CD4-positive, alpha-beta T cell (primary cell): ENCODE data around the gene CNTROB. TPM values are rescaled to one million over a fixed set of nuclear protein-coding genes. Genes with fewer than 3 reads are reported as not detected.

Experiments
- ATAC-seq: fragments of 200-7000 bp; cut with Tn5 transposase; one replicate; pipeline ENCODE4 v1.10.0; 2022; ENCODE audit warnings: mild to moderate bottlenecking; ENCODE audit not compliant: poor library complexity
- CTCF ChIA-PET: fragments of 350-600 bp; sonication (Branson Sonifier 250); formaldehyde crosslinking; loops from one replicate; lab custom pipeline; 2021; ENCODE audit warnings: antibody characterized with exemption, inconsistent platforms; lab: Charles Lee
- POLR2A ChIA-PET: fragments of 350-600 bp; sonication (Branson Sonifier 250); formaldehyde crosslinking; loops from one replicate; lab custom pipeline; 2021; ENCODE audit warnings: antibody characterized with exemption, inconsistent platforms; lab: Charles Lee
- DNase-seq, 14 experiments: peaks; one replicate each; pipeline ENCODE4 v3.0.0-alpha.2; 2013 to 2020; ENCODE audit warnings: mixed read lengths in 2 of 14
- H3K27ac ChIP-seq, 2 donors: one replicate each; pipeline versions ENCODE4 v1.5.1 to v1.7.0; 2013; ENCODE audit warnings: low read length in 2 of 2, low read depth in 1 of 2, mild to moderate bottlenecking in 1 of 2
- H3K27me3 ChIP-seq, 2 experiments: 1 replicate in 1 of 2; 2 replicates in 1 of 2; pipeline versions ENCODE4 v1.6.1 to v1.7.0; 2013; ENCODE audit warnings: low read length in 2 of 2, control low read depth in 1 of 2, mild to moderate bottlenecking in 1 of 2, moderate library complexity in 1 of 2; ENCODE audit not compliant: insufficient read depth in 2 of 2, control insufficient read depth in 1 of 2
- H3K36me3 ChIP-seq: one replicate; pipeline ENCODE4 v1.6.1; 2013; ENCODE audit warnings: low read length, control low read depth; ENCODE audit not compliant: insufficient read depth
- H3K4me1 ChIP-seq: one replicate; pipeline ENCODE4 v1.6.1; 2013; ENCODE audit warnings: low read length, control low read depth; ENCODE audit not compliant: insufficient read depth
- H3K4me3 ChIP-seq: one replicate; pipeline ENCODE4 v1.5.1; 2013; ENCODE audit warnings: mild to moderate bottlenecking, low read length, moderate library complexity
- H3K9me3 ChIP-seq, 2 experiments: 1 replicate in 1 of 2; 2 replicates in 1 of 2; pipeline versions ENCODE4 v1.6.1 to v1.7.0; 2013; ENCODE audit warnings: low read length in 2 of 2, mild to moderate bottlenecking in 2 of 2, control low read depth in 1 of 2, moderate library complexity in 1 of 2; ENCODE audit not compliant: control insufficient read depth in 1 of 2, insufficient read depth in 1 of 2
- H3K27ac Mint-ChIP-seq: one replicate; pipeline ENCODE4 v1.8.0; 2020; ENCODE audit warnings: mixed read lengths
- H3K27me3 Mint-ChIP-seq: one replicate; pipeline ENCODE4 v1.8.0; 2021; ENCODE audit warnings: mixed read lengths
- H3K36me3 Mint-ChIP-seq: one replicate; pipeline ENCODE4 v1.8.0; 2021; ENCODE audit warnings: low read depth, mixed read lengths
- H3K4me1 Mint-ChIP-seq: one replicate; pipeline ENCODE4 v1.8.0; 2021; ENCODE audit warnings: low read depth, mixed read lengths
- H3K4me3 Mint-ChIP-seq: one replicate; pipeline ENCODE4 v1.8.0; 2020; ENCODE audit warnings: mild to moderate bottlenecking, mixed read lengths
- H3K9me3 Mint-ChIP-seq: one replicate; pipeline ENCODE4 v1.8.0; 2020; ENCODE audit warnings: mixed read lengths
- intact Hi-C, 2 experiments: fragments of 100-400 bp; cut with DNase I in 1 of 2; cut with micrococcal nuclease in 1 of 2; formaldehyde crosslinking; loops; one replicate each; pipeline versions ENCODE4 v1.15.1 to v1.9.0; 2023 to 2025; cut with DNase I, micrococcal nuclease
- total RNA-seq, 174 experiments: library from RNA in 2 of 174; stranded (reverse) in 2 of 174; gene quantifications; one replicate each; pipeline ENCODE4 v1.2.3 and lab custom pipeline; 2021 to 2026
- TF ChIP-seq, protein P1 (sequence below): fragments of 200-600 bp; IDR thresholded peaks from one replicate; pipeline ENCODE4 v1.8.0; 2022; ENCODE audit warnings: antibody characterized with exemption, mild to moderate bottlenecking

CNTROB gene
- total RNA-seq, 2 experiments from 2014 or later, result 20.6 to 21.9 TPM

DNA sequence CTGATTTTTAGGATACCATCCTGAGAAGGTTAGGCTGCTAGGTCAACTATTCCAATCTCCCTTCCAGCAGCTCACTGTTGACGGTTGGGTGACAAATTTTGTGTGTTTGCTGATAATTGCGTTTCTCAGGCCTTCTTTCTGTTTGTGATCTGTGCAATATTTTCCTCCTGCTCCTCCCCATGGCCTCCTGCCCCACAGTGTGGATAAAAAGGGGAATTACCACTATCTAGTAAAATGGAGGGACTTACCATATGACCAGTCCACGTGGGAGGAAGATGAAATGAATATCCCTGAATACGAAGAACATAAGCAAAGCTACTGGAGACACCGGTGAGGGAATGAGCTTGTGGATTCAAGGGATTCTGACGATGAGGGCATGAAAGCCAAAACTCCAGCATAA is 34.2 kb upstream of the CNTROB start:
- Histone ChIP-seq H3K9me3 (no peaks in the 10 kb centered on the region), H3K36me3 (peaks cover 96% of the 10 kb centered on the region), H3K27me3 (no peaks in the 10 kb centered on the region), H3K4me3 (no peak overlapping the region), H3K27ac (no peak overlapping the region), H3K4me1 (peaks cover 3% of the 10 kb centered on the region)
- TF ChIP-seq, protein P1, sequence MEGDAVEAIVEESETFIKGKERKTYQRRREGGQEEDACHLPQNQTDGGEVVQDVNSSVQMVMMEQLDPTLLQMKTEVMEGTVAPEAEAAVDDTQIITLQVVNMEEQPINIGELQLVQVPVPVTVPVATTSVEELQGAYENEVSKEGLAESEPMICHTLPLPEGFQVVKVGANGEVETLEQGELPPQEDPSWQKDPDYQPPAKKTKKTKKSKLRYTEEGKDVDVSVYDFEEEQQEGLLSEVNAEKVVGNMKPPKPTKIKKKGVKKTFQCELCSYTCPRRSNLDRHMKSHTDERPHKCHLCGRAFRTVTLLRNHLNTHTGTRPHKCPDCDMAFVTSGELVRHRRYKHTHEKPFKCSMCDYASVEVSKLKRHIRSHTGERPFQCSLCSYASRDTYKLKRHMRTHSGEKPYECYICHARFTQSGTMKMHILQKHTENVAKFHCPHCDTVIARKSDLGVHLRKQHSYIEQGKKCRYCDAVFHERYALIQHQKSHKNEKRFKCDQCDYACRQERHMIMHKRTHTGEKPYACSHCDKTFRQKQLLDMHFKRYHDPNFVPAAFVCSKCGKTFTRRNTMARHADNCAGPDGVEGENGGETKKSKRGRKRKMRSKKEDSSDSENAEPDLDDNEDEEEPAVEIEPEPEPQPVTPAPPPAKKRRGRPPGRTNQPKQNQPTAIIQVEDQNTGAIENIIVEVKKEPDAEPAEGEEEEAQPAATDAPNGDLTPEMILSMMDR, result peak; percentile 11
- intact Hi-C loops, result no loop called here
- DNase-seq, result peak in 3 of 14 experiments; percentile 46 to 68 (median 59)
- H3K27ac Mint-ChIP-seq, result peak overlapping the region; percentile 7
- ChIA-PET CTCF (interaction anchor here (0.6 to 3.0 kb wide), 11 partner anchors 12 to 91 kb away, joined by 3 to 17 read pairs (median 4); partner anchors contain the start of gene NAA38), POLR2A (interaction anchor here (0.8 kb wide), 1 partner anchor 41 kb away, joined by 4 read pairs; the partner anchor contains the start of gene NAA38)
- no peaks in the 10 kb centered on the region for H3K9me3 Mint-ChIP-seq
- H3K4me3 Mint-ChIP-seq, result no peak overlapping the region
- ATAC-seq, result peak; percentile 82
- peaks cover 98% of the 10 kb centered on the region for H3K36me3 Mint-ChIP-seq
- H3K27me3 Mint-ChIP-seq, result no peaks in the 10 kb centered on the region
- peaks cover 12% of the 10 kb centered on the region for H3K4me1 Mint-ChIP-seq

DNA sequence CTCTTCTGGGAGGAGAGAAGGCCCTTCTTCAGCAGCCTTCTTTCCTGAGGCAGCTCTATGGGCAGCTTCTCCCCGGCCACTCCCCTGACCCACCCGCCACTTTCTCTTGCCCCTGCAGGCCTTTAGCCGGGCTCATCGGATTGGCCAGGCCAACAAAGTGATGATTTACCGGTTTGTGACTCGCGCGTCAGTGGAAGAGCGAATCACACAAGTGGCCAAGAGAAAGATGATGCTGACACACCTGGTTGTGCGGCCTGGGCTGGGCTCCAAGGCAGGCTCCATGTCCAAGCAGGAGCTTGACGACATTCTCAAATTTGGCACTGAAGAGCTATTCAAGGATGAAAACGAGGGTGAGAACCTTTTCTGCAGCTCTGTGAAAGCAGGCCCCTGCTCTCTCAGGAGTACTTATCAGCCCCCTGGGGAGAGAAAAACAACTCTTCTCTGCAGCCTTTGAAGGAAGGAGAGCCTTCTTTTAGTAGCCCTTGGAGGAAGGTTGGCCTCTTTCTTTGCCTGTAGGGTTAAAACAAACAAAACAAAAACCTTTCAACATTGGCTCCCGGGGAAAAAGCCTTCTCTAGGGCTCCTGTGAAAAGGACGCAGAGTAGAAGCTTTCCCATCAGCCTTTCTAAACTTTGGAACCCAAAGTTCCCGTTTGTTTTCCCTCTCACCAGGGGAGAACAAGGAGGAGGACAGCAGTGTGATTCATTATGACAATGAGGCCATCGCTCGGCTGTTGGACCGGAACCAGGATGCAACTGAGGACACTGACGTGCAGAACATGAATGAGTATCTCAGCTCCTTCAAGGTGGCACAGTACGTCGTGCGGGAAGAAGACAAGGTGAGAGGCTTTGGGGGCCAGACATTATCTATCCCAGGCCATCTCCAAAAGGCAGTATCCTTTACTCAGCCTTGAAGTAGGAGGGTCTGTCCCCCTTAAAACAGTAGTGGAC is 28.6 kb upstream of the CNTROB start:
- CTCF ChIA-PET, result interaction anchor here (0.5 kb wide), 1 partner anchor 343 kb away, joined by 3 read pairs; no protein-coding TSS in a partner anchor
- no peaks in the 10 kb centered on the region for H3K9me3 ChIP-seq
- no peaks in the 10 kb centered on the region for H3K27me3 Mint-ChIP-seq
- no peaks in the 10 kb centered on the region for H3K4me1 Mint-ChIP-seq
- DNase-seq (no peak), ATAC-seq (no peak)
- H3K27ac Mint-ChIP-seq, result no peak overlapping the region
- no peaks in the 10 kb centered on the region for H3K4me1 ChIP-seq
- no peaks in the 10 kb centered on the region for H3K27me3 ChIP-seq
- no peak overlapping the region for H3K27ac ChIP-seq
- H3K36me3 ChIP-seq, result peaks cover 98% of the 10 kb centered on the region
- H3K9me3 Mint-ChIP-seq, result no peaks in the 10 kb centered on the region
- intact Hi-C loops, result no loop called here
- H3K36me3 Mint-ChIP-seq, result peaks cover 100% of the 10 kb centered on the region
- H3K4me3 ChIP-seq, result no peak overlapping the region
- POLR2A ChIA-PET, result interaction anchor here (0.9 kb wide), 1 partner anchor 9 kb away, joined by 3 read pairs; no protein-coding TSS in a partner anchor
- H3K4me3 Mint-ChIP-seq, result no peak overlapping the region
- TF ChIP-seq, protein P1, result no peak

DNA sequence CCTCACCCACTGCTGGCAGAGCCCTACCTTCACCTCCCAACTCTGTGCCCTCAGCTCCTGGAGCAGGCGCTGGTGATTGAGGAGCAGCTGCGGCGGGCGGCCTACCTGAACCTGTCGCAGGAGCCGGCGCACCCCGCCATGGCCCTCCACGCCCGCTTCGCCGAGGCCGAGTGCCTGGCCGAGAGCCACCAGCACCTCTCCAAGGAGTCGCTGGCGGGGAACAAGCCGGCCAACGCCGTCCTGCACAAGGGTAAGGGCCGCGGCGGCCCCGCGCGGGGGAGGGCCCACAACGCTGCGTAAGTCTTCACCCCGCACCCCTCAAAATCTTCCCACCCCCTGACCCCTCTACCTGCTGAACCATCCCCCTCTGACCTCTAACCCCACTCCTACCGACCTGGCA is 22.9 kb upstream of the CNTROB start:
- Mint-ChIP-seq H3K9me3 (no peaks in the 10 kb centered on the region), H3K27ac (no peak overlapping the region), H3K36me3 (peaks cover 78% of the 10 kb centered on the region), H3K27me3 (no peaks in the 10 kb centered on the region), H3K4me3 (no peak overlapping the region), H3K4me1 (peaks cover 8% of the 10 kb centered on the region)
- H3K27me3 ChIP-seq, result no peaks in the 10 kb centered on the region
- H3K4me1 ChIP-seq, result peaks cover 7% of the 10 kb centered on the region
- POLR2A ChIA-PET, result no interaction called here
- TF ChIP-seq, protein P1, result no peak
- intact Hi-C loops, result no loop called here
- H3K9me3 ChIP-seq, result no peaks in the 10 kb centered on the region
- DNase-seq, result no peak
- no peak overlapping the region for H3K4me3 ChIP-seq
- no peak for ATAC-seq
- H3K36me3 ChIP-seq, result peaks cover 84% of the 10 kb centered on the region
- CTCF ChIA-PET, result no interaction called here
- H3K27ac ChIP-seq, result no peak overlapping the region
